WERI-Rb-1 (cell line): ENCODE measurements around the gene TTC13.

Source experiments
- DNase-seq: peaks from one replicate; pipeline ENCODE4 v3.0.0-alpha.2; 2020
- H3K27ac ChIP-seq: fragments of 250-450 bp; sonication (Bioruptor Pico); 2 replicates; pipeline ENCODE4 v1.5.1; 2020; ENCODE audit warnings: mild to moderate bottlenecking, moderate library complexity
- H3K27me3 ChIP-seq: fragments of 250-450 bp; sonication (Bioruptor Pico); 2 replicates; pipeline ENCODE4 v1.5.1; 2021; ENCODE audit warnings: mild to moderate bottlenecking, low read depth, moderate library complexity; ENCODE audit not compliant: insufficient read depth, severe bottlenecking
- H3K36me3 ChIP-seq: fragments of 250-450 bp; sonication (Bioruptor Pico); 2 replicates; pipeline ENCODE4 v1.5.1; 2020; ENCODE audit warnings: mild to moderate bottlenecking, moderate library complexity
- H3K4me3 ChIP-seq: 2 replicates; pipeline ENCODE4 v1.5.1; 2011; ENCODE audit warnings: low read depth, mild to moderate bottlenecking, control low read depth, low read length
- H3K9me3 ChIP-seq: fragments of 250-450 bp; sonication (Bioruptor Pico); 2 replicates; pipeline ENCODE4 v1.5.1; 2021; ENCODE audit warnings: mild to moderate bottlenecking, moderate library complexity; ENCODE audit not compliant: severe bottlenecking
- TF ChIP-seq, protein P1 (sequence below): IDR thresholded peaks from 2 replicates; pipeline ENCODE4 v1.5.1; 2011; ENCODE audit warnings: low read depth, mild to moderate bottlenecking, control low read depth, inconsistent platforms, low read length

The TTC13 gene, protein sequence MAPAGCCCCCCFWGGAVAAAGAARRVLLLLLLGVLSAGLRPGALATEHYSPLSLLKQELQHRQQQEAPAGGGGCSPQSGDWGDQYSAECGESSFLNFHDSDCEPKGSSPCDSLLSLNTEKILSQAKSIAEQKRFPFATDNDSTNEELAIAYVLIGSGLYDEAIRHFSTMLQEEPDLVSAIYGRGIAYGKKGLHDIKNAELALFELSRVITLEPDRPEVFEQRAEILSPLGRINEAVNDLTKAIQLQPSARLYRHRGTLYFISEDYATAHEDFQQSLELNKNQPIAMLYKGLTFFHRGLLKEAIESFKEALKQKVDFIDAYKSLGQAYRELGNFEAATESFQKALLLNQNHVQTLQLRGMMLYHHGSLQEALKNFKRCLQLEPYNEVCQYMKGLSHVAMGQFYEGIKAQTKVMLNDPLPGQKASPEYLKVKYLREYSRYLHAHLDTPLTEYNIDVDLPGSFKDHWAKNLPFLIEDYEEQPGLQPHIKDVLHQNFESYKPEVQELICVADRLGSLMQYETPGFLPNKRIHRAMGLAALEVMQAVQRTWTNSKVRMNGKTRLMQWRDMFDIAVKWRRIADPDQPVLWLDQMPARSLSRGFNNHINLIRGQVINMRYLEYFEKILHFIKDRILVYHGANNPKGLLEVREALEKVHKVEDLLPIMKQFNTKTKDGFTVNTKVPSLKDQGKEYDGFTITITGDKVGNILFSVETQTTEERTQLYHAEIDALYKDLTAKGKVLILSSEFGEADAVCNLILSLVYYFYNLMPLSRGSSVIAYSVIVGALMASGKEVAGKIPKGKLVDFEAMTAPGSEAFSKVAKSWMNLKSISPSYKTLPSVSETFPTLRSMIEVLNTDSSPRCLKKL

DNA sequence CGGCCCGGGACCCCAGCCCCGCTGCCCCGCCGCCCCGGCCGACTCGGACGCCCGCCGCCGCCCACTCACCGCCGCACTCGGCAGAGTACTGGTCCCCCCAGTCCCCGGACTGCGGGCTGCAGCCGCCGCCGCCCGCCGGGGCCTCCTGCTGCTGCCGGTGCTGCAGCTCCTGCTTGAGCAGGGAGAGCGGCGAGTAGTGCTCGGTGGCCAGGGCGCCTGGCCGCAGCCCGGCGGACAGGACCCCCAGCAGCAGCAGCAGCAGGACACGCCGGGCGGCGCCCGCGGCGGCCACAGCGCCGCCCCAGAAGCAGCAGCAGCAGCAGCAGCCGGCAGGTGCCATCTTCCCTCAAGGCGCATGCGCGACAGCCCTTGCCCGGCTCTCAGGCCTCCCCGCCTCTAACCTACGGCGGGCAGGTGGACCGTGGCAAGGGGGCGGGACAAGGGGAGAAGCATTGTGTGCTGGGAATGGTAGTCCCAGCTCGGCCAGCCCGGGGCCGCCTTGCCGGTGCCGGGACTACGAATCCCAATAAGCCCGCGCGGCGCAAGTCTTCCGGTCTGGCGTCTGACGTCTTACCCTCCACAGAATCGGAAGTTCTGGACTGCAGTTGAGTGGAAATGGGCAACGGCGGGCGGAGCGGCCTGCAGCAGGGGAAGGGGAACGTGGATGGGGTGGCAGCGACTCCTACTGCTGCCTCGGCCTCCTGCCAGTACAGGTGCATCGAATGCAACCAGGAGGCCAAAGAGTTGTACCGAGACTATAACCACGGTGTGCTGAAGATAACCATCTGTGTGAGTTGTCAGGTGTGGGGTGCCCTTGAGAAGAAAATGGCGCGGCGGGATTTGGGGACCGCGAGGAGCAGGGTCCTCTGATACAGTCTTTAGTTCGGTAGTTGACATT, at the start of gene TTC13, which contains the start of gene ARV1:
Gene TTC13, minus strand, starts transcription at position 371 of the 898 bp plus-strand sequence. Its CDS starts 31 bp downstream, at position 340.
Gene ARV1, plus strand, starts transcription at position 604 of the 898 bp plus-strand sequence. Its CDS starts 12 bp downstream, at position 616.
- no peaks in the 10 kb centered on the region for H3K9me3 ChIP-seq
- DNase-seq = peak; percentile 100
- peak within 1 kb of the TSS; percentile 80 for H3K27ac ChIP-seq
- peaks cover 5% of the 10 kb centered on the region for H3K36me3 ChIP-seq
- TF ChIP-seq, protein P1, sequence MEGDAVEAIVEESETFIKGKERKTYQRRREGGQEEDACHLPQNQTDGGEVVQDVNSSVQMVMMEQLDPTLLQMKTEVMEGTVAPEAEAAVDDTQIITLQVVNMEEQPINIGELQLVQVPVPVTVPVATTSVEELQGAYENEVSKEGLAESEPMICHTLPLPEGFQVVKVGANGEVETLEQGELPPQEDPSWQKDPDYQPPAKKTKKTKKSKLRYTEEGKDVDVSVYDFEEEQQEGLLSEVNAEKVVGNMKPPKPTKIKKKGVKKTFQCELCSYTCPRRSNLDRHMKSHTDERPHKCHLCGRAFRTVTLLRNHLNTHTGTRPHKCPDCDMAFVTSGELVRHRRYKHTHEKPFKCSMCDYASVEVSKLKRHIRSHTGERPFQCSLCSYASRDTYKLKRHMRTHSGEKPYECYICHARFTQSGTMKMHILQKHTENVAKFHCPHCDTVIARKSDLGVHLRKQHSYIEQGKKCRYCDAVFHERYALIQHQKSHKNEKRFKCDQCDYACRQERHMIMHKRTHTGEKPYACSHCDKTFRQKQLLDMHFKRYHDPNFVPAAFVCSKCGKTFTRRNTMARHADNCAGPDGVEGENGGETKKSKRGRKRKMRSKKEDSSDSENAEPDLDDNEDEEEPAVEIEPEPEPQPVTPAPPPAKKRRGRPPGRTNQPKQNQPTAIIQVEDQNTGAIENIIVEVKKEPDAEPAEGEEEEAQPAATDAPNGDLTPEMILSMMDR = peak; percentile 94
- H3K4me3 ChIP-seq = peak within 1 kb of the TSS; percentile 88
- no peaks in the 10 kb centered on the region for H3K27me3 ChIP-seq

DNA sequence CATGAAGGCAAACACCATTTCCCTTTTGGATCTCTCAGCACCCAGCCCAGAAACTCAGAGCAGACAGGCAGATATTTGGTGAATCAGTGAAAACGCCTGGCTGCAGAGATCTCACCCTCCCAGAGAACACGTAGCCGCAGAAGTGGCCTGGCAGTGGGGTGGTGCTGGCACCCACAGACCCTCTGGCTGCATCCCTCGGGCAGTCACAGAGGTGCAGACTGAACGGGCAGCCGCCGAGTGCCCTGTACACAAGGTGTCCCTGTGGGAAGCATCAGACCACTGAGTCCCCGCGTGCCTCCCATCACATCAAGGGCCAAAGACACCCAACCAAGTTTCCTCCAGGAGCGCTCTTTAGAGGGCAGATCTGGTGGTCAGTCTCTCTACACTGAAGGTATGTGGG, 49.3 kb upstream of the TTC13 start:
- TF ChIP-seq, protein P1 = no peak
- no peak for DNase-seq
- no peaks in the 10 kb centered on the region for H3K9me3 ChIP-seq
- peak overlapping the region; percentile 68 for H3K27ac ChIP-seq
- peaks cover 19% of the 10 kb centered on the region for H3K36me3 ChIP-seq
- no peaks in the 10 kb centered on the region for H3K27me3 ChIP-seq
- no peak overlapping the region for H3K4me3 ChIP-seq

DNA sequence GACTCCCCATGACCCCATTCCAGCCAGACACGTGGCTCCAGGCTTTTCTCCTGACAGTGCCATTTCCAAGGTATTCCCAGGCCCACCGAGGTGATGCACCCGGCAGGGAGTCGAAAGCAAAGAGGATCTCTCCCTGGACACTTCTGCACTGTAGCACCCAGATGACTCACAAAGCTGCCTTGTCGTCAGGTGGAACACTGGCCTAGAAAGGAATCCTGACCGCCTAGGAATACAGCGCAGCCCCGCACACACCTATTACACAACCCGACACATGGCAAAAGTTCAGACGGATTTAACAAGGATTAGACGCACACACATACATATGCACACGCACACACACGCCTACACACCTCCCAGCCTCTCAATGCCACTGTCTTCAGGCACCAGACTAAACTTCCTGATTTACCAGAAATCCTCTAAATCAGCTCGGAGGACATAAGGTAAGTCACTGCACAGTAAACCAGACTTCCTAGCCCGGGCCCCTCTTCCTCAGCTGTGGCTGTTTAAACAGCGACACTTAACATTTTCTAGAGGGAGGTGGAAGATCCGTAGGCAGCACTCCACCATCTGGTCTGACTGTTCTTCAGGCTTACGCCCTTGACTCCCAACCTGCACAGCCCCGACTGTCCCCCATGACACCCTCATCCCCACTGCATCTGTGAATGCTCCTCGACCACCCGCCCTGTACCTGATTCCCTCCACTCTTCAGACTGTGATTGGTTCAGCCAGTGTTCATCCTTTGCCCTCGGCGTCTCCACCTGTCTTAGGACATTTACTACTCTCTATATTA, 48.7 kb upstream of the TTC13 start:
- Histone ChIP-seq H3K4me3 (peak overlapping the region; percentile 16), H3K36me3 (peaks cover 17% of the 10 kb centered on the region), H3K9me3 (no peaks in the 10 kb centered on the region), H3K27ac (peak overlapping the region; percentile 68), H3K27me3 (no peaks in the 10 kb centered on the region)
- TF ChIP-seq, protein P1 = no peak; the same call in 1 of the 2 replicates
- DNase-seq = peak; percentile 73

DNA sequence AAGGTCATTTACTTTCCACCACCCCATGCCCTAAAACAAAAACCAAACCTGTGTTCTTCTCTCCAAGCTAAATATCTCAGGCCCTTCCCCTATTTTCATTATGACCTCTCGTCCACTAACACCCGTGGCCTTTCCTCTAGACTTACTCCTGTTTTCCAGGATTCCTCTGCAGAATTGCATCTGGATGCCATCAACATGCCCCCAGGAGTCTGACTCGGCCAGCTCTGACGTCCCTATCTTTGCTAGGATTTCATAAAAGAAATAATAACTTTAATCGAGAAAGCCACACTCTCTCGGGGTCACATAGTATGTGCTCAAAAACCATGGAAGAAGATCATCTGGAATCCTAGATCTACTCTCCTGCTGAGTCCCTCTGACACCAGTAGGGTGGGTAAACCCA, 47.9 kb upstream of the TTC13 start:
- H3K27ac ChIP-seq = peak overlapping the region; percentile 68
- TF ChIP-seq, protein P1 = no peak
- H3K9me3 ChIP-seq = no peaks in the 10 kb centered on the region
- DNase-seq = no peak
- no peaks in the 10 kb centered on the region for H3K27me3 ChIP-seq
- peaks cover 24% of the 10 kb centered on the region for H3K36me3 ChIP-seq
- no peak overlapping the region for H3K4me3 ChIP-seq
